HepG2 (cell line): Measurements from ENCODE around the gene EPC2. TPM values are rescaled to one million over a fixed set of nuclear protein-coding genes. Genes with fewer than 3 reads are reported as not detected.

Experiments used
- CCAR2 ChIP-seq: fragments of 200-400 bp; formaldehyde crosslinking; optimal IDR thresholded peaks from 2 replicates; pipeline ENCODE3; 2018; ENCODE audit warnings: low read depth, mild to moderate bottlenecking, low read length, moderate library complexity
- CEBPG ChIP-seq: IDR thresholded peaks from 2 replicates; pipeline ENCODE4 v1.6.1; 2016
- GFI1 ChIP-seq: sonication (generic); formaldehyde crosslinking; IDR thresholded peaks from 2 replicates; pipeline ENCODE4 v1.5.0; 2020; ENCODE audit warnings: missing genetic modification reagents, mild to moderate bottlenecking, borderline replicate concordance
- HCFC1 ChIP-seq: fragments of 150-350 bp; IDR thresholded peaks from 2 replicates; pipeline ENCODE4 v1.6.1; 2014; ENCODE audit warnings: low read depth, low read length
- KLF16 ChIP-seq, 2 experiments: sonication (generic) in 1 of 2; formaldehyde crosslinking in 1 of 2; IDR thresholded peaks; 2 replicates each; pipeline versions ENCODE4 v1.6.1 to v1.8.0; 2016 to 2023; ENCODE audit warnings: missing genetic modification reagents in 2 of 2, missing compliant biosample characterization in 1 of 2
- NR2F2 ChIP-seq: IDR thresholded peaks from 2 replicates; pipeline ENCODE4 v1.6.1; 2012; ENCODE audit warnings: low read depth, inconsistent platforms, borderline replicate concordance
- RXRB ChIP-seq: IDR thresholded peaks from 2 replicates; pipeline ENCODE4 v1.6.1; 2016; ENCODE audit warnings: borderline replicate concordance, missing genetic modification reagents, missing compliant biosample characterization
- SAP130 ChIP-seq: IDR thresholded peaks from 2 replicates; pipeline ENCODE4 v1.6.1; 2016; ENCODE audit warnings: low read depth
- ZBTB20 ChIP-seq: sonication (generic); formaldehyde crosslinking; IDR thresholded peaks from 2 replicates; pipeline ENCODE4 v1.8.1; 2023; ENCODE audit warnings: missing genetic modification reagents, low read depth, mild to moderate bottlenecking, borderline replicate concordance
- ZNF431 ChIP-seq: sonication (generic); formaldehyde crosslinking; IDR thresholded peaks from 2 replicates; pipeline ENCODE4 v1.9.0; 2022; ENCODE audit warnings: missing genetic modification reagents, low read depth, mild to moderate bottlenecking, borderline replicate concordance
- ZNF484 ChIP-seq: sonication (generic); formaldehyde crosslinking; IDR thresholded peaks from 2 replicates; pipeline ENCODE4 v1.5.1; 2020; ENCODE audit warnings: mild to moderate bottlenecking, low read depth, missing genetic modification reagents, borderline replicate concordance
- ZNF772 ChIP-seq: sonication (generic); formaldehyde crosslinking; IDR thresholded peaks from 2 replicates; pipeline ENCODE4 v1.5.0; 2020; ENCODE audit warnings: mild to moderate bottlenecking, missing genetic modification reagents
- ZSCAN20 ChIP-seq: sonication (generic); formaldehyde crosslinking; IDR thresholded peaks from 2 replicates; pipeline ENCODE4 v1.4.0; 2020; ENCODE audit warnings: missing genetic modification reagents, mild to moderate bottlenecking, borderline replicate concordance
- polyA plus RNA-seq, 8 experiments: library from polyadenylated mRNA; depleted of rRNA in 3 of 8; stranded (reverse) in 7 of 8; unstranded in 1 of 8; fragments of >200 nt; fragmentation: Illumina TruSeq in 4 of 8; extraction: Trizol in 4 of 8; gene quantifications; 2 replicates each; pipeline versions ENCODE4 v1.2.1 to v1.2.3, GENCODE V29; 2011 to 2016; ENCODE audit warnings: low read depth in 4 of 8, missing spikeins in 1 of 8, mixed read lengths in 1 of 8; ENCODE audit not compliant: insufficient read depth in 1 of 8
- total RNA-seq, 5 experiments: library from RNA; depleted of rRNA; stranded (reverse); fragments of >200 nt; fragmentation: Illumina TruSeq; extraction: Trizol; gene quantifications; 2 replicates each; pipeline ENCODE4 v1.2.3, GENCODE V29; 2016; ENCODE audit warnings: low read depth in 1 of 5
- TF ChIP-seq, protein P1 (sequence below): IDR thresholded peaks from 2 replicates; pipeline ENCODE4 v1.6.1; 2012; ENCODE audit warnings: low read length, improper control_type of control experiment
- TF ChIP-seq, protein P2 (sequence below): sonication (generic); formaldehyde crosslinking; IDR thresholded peaks from 2 replicates; pipeline ENCODE4 v1.4.0; 2020; ENCODE audit warnings: missing genetic modification reagents, mild to moderate bottlenecking, borderline replicate concordance
- TF ChIP-seq, protein P3 (sequence below): sonication (generic); formaldehyde crosslinking; IDR thresholded peaks from 2 replicates; pipeline ENCODE4 v1.4.0; 2020; ENCODE audit warnings: missing genetic modification reagents
- TF ChIP-seq, protein P4 (sequence below): fragments of 450-650 bp; IDR thresholded peaks from 2 replicates; pipeline ENCODE4 v1.6.1; 2017; ENCODE audit warnings: mild to moderate bottlenecking

The EPC2 gene
- total and polyA plus RNA-seq, 2 of the 13 experiments (the other 11 are each of a cell fraction or from before 2014, with no cell fraction given): 20.5 to 22.0 TPM

DNA sequence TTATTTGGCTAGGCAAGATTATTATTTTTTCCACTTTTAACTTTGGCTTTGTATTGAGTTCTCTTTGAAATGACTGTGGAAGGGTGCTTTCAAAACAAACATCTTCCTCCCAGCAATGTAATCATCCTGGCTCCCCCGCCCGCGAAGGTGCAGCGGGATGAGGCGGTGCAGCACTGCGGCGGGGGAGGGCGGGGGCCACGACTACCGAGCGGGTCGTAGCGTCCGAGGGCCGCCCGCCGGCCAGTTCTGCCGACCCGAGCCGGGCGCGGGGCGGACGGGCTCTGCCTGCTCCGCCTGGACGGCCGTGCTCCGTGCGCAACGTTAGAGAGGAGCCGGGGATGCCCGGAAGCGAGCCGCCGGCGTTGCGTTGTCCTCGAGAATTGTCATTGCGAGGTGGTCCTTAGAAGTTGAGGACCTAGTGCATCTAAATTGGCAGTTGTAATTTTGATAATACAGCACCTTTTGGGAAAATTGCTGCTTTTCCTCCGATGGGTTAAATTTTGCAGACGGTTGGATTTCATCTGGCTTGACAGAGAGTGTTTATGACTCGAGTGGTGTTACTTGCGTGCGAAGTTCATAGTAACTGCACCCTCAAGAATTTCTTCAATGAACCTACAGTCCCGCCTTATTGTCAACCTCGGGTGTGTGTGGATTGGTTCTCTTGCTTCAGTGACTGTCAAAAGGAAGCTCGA, 1.1 kb downstream of the EPC2 start (continued):
- TF ChIP-seq, protein P1, sequence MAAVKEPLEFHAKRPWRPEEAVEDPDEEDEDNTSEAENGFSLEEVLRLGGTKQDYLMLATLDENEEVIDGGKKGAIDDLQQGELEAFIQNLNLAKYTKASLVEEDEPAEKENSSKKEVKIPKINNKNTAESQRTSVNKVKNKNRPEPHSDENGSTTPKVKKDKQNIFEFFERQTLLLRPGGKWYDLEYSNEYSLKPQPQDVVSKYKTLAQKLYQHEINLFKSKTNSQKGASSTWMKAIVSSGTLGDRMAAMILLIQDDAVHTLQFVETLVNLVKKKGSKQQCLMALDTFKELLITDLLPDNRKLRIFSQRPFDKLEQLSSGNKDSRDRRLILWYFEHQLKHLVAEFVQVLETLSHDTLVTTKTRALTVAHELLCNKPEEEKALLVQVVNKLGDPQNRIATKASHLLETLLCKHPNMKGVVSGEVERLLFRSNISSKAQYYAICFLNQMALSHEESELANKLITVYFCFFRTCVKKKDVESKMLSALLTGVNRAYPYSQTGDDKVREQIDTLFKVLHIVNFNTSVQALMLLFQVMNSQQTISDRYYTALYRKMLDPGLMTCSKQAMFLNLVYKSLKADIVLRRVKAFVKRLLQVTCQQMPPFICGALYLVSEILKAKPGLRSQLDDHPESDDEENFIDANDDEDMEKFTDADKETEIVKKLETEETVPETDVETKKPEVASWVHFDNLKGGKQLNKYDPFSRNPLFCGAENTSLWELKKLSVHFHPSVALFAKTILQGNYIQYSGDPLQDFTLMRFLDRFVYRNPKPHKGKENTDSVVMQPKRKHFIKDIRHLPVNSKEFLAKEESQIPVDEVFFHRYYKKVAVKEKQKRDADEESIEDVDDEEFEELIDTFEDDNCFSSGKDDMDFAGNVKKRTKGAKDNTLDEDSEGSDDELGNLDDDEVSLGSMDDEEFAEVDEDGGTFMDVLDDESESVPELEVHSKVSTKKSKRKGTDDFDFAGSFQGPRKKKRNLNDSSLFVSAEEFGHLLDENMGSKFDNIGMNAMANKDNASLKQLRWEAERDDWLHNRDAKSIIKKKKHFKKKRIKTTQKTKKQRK: no peak
- TF ChIP-seq HCFC1: no peak
- peak; percentile 42 for TF ChIP-seq SAP130 (CRISPR knock-in tag)
- no peak for TF ChIP-seq ZNF431
- TF ChIP-seq, protein P2, sequence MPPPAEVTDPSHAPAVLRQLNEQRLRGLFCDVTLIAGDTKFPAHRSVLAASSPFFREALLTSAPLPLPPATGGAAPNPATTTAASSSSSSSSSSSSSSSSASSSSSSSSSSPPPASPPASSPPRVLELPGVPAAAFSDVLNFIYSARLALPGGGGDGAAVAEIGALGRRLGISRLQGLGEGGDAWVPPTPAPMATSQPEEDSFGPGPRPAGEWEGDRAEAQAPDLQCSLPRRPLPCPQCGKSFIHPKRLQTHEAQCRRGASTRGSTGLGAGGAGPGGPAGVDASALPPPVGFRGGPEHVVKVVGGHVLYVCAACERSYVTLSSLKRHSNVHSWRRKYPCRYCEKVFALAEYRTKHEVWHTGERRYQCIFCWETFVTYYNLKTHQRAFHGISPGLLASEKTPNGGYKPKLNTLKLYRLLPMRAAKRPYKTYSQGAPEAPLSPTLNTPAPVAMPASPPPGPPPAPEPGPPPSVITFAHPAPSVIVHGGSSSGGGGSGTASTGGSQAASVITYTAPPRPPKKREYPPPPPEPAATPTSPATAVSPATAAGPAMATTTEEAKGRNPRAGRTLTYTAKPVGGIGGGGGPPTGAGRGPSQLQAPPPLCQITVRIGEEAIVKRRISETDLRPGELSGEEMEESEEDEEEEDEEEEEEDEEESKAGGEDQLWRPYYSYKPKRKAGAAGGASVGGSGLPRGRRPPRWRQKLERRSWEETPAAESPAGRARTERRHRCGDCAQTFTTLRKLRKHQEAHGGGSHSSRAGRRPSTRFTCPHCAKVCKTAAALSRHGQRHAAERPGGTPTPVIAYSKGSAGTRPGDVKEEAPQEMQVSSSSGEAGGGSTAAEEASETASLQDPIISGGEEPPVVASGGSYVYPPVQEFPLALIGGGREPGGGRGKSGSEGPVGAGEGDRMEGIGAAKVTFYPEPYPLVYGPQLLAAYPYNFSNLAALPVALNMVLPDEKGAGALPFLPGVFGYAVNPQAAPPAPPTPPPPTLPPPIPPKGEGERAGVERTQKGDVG (CRISPR knock-in tag): no peak
- no peak for TF ChIP-seq CCAR2
- no peak for TF ChIP-seq GFI1 (CRISPR knock-in tag)
- 0 out of 2 replicates have a peak, but pooled peaks have one; percentile 26 for TF ChIP-seq ZNF772 (CRISPR knock-in tag)
- TF ChIP-seq ZBTB20 (CRISPR knock-in tag): peak; percentile 18; the same call in 1 of the 2 replicates
- no peak for TF ChIP-seq RXRB (CRISPR knock-in tag)
- TF ChIP-seq ZNF484: no peak
- no peak for TF ChIP-seq NR2F2
- TF ChIP-seq, protein P3, sequence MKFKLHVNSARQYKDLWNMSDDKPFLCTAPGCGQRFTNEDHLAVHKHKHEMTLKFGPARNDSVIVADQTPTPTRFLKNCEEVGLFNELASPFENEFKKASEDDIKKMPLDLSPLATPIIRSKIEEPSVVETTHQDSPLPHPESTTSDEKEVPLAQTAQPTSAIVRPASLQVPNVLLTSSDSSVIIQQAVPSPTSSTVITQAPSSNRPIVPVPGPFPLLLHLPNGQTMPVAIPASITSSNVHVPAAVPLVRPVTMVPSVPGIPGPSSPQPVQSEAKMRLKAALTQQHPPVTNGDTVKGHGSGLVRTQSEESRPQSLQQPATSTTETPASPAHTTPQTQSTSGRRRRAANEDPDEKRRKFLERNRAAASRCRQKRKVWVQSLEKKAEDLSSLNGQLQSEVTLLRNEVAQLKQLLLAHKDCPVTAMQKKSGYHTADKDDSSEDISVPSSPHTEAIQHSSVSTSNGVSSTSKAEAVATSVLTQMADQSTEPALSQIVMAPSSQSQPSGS (CRISPR knock-in tag): no peak
- TF ChIP-seq, protein P4, sequence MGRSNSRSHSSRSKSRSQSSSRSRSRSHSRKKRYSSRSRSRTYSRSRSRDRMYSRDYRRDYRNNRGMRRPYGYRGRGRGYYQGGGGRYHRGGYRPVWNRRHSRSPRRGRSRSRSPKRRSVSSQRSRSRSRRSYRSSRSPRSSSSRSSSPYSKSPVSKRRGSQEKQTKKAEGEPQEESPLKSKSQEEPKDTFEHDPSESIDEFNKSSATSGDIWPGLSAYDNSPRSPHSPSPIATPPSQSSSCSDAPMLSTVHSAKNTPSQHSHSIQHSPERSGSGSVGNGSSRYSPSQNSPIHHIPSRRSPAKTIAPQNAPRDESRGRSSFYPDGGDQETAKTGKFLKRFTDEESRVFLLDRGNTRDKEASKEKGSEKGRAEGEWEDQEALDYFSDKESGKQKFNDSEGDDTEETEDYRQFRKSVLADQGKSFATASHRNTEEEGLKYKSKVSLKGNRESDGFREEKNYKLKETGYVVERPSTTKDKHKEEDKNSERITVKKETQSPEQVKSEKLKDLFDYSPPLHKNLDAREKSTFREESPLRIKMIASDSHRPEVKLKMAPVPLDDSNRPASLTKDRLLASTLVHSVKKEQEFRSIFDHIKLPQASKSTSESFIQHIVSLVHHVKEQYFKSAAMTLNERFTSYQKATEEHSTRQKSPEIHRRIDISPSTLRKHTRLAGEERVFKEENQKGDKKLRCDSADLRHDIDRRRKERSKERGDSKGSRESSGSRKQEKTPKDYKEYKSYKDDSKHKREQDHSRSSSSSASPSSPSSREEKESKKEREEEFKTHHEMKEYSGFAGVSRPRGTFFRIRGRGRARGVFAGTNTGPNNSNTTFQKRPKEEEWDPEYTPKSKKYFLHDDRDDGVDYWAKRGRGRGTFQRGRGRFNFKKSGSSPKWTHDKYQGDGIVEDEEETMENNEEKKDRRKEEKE: no peak
- TF ChIP-seq CEBPG (CRISPR knock-in tag): no peak
- TF ChIP-seq KLF16 (CRISPR knock-in tag; IDR thresholded peaks at IDR 0.05): no peak
- no peak; the same call in 1 of the 2 replicates for TF ChIP-seq ZSCAN20 (CRISPR knock-in tag)
